Left lobe of liver (tissue), 2 donors: Measurements from ENCODE around the gene MAPKAP1. TPM values are rescaled to one million over a fixed set of nuclear protein-coding genes. Genes with fewer than 3 reads are reported as not detected.

Source experiments
- ATAC-seq: fragments of 200-7000 bp; cut with Tn5 transposase; one replicate; pipeline ENCODE4 v1.9.1; 2020; ENCODE audit warnings: mild to moderate bottlenecking, moderate library complexity
- DNase-seq: peaks from one replicate; pipeline ENCODE4 v3.0.0-alpha.2; 2020; ENCODE audit warnings: low spot score
- total RNA-seq: library from RNA; stranded (reverse); gene quantifications from one replicate; pipeline ENCODE4 v1.2.1, GENCODE V29; 2021
- donor health status: DM: no; HTN: no; CAD: no; lungs with moderate emphysema.
- donor health status: DM: no; HTN: yes; CAD: no.

Gene MAPKAP1
- total RNA-seq, 1 donor from 2014 or later = 42.4 TPM

GRCh38 chr9:125544484-125544883 is 162.5 kb downstream of the MAPKAP1 start:
- DNase-seq (no peak), ATAC-seq (no peak)

DNA sequence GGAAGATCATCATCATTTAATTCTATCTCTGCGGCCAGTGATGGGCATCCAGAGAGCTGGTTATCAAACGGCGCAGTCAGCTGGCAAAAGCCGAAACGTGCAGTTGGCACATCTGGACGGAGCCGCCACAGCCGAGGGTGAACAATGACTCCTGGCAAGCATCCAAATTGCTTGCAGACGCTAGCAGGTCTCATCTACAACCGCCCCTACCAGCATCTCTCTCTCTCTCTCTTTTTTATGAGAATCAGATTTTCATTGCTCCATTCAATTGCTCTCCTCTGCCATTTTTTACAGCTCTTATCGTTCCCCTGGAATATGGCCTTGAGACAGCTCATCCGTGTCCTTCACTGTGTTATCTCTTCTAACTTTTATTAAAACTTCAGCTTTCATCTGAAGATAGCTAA is 165.2 kb downstream of the MAPKAP1 start:
- no peak for DNase-seq
- no peak for ATAC-seq

- DNase-seq (no peak), ATAC-seq (peak; percentile 45)
These were observed 166.5 kb downstream of the MAPKAP1 start for GRCh38 chr9:125540497-125540896.

- ATAC-seq (peak; percentile 91), DNase-seq (no peak)
These were observed 168.9 kb downstream of the MAPKAP1 start for GRCh38 chr9:125538092-125538473.

DNA sequence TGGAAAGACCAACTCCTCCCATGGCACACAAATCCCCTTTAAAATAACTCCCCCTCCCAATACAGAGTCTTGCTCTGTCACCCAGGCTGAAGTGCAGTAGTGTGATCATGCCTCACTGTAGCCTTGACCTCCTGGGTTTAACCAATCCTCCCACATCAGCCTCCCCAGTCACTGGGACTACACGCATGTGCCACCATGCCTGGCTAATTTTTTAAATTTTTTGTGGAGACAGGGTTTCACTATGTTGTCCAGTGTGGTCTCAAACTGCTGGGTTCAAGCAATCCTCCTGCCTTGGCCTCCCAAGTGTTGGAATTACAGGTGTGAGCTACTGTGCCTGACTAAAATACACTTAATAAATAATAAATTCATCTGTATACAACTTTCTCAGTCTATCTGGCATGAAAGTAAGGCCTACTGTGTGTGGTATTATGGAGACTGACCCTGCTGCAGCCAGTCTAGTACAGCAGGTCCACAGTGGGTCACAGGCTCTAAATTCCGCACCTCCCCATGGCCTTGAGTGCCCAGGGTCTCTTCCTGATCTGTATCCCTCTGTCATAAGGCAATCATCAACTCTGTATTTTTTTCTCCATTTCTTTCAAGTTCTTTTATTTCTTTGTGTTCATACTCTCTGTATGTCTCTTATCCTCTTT is 169.4 kb downstream of the MAPKAP1 start:
- DNase-seq = no peak
- peak; percentile 30 for ATAC-seq

- no peak for ATAC-seq
- DNase-seq = no peak
These were observed 170.2 kb downstream of the MAPKAP1 start for GRCh38 chr9:125536776-125537175.

DNA sequence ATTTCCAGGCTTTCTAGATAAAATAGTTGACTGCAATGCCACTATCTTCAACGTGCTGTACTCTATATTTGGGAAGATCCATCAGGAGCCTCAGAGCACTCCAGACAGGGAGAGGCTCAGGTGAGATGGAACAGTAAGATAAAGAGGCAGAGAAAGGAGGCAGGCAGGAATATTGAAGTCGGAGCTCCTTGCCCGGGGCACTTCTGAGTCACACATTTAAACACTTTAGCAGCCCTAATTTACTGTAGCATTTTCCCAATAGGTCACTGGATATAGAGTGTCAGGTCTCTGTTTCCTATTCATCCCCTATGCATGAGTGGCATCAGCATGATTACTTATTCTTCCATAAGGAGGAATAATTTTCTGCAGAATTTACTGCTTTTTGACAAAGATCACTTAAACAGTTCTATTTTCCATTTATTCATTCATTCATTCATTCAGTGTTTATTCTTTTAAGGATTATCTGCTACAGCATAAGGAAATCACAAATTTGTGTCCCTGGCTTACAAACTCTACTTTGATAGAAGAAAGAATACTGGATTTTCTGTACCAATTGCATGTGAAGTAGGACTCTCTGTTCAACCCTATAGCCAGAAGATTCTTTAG is 170.7 kb downstream of the MAPKAP1 start:
- DNase-seq = no peak
- ATAC-seq = no peak

DNA sequence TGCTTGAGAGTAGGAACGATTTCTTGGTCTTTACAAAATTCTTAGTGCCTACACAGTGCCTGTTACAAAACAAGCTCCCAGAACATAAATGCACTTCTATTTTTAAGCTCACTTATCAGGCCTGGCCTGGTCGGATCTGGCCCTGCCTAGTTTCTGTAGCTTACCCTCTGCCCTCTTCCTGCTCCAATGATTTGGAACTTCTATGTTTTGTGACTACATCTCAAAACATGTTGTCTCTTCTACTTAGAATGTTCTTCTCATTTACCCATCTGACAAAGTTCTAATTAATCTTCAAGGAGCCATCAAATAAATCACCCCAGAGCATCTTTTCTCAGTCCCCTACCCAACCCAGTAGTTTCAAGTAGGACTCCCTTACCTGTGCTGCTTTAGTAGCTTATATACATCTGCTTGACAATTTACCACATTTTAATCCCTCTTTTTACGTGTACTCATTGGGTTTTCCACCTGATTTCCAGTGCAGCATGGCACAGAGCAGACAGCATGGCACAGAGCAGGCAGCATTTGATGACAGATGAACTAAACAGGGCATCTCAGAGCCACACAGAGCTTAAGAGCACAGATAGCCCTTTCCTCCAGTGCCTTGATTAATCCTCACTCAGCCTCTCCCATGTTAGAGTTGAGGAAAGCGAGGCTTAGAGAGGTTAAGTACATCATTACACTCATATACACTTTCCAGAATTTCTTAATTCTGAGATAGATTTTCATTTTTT is 171.9 kb downstream of the MAPKAP1 start:
- ATAC-seq (no peak), DNase-seq (no peak)

- DNase-seq (no peak), ATAC-seq (peak; percentile 83)
These were observed 174.0 kb downstream of the MAPKAP1 start for GRCh38 chr9:125532812-125533594.

GRCh38 chr9:125532412-125532811 is 174.6 kb downstream of the MAPKAP1 start:
- peak; percentile 42 for ATAC-seq
- DNase-seq = no peak

DNA sequence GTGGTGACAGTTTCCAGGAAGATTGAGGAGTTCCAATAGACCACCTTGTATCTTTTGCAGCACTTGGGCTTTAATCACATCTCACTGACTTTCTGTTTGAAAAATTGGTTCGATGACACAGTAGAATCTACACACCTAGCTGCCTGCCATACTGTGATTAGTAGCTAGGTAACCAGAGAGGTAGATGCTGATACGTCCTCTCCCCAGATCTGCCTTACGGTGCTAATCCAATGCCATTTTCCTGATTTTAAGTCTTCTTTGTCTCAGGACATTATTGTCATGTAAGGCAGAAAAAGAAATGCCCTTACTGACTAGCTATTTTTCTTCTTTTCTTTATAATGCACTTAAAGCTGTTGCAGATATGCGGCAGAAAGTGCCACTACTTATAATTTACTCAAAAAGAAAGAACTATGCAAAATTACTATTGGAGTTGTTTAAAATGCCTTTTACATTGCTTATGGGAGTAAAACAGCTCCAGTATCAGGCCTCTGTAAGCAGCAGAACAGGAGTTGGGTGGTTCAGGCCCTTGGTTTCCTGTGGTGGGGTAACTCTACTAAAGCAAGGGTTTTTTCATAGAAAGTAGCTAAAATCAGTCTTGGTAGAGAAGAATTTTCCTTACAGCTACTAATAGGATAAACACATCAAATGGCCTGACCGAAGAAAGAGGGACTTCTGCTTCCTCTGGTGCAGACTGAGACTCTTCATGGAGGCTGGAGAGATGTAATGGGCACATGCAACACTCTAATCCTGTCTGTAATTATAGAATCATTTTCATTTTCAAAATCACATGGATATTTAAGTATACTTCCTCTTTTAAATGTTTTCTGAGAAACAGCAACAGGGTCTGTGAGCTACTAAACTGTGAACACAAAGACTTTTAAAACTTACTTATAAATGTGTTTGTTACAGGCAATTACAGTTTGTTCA is 177.2 kb downstream of the MAPKAP1 start:
- no peak for ATAC-seq
- no peak for DNase-seq

DNA sequence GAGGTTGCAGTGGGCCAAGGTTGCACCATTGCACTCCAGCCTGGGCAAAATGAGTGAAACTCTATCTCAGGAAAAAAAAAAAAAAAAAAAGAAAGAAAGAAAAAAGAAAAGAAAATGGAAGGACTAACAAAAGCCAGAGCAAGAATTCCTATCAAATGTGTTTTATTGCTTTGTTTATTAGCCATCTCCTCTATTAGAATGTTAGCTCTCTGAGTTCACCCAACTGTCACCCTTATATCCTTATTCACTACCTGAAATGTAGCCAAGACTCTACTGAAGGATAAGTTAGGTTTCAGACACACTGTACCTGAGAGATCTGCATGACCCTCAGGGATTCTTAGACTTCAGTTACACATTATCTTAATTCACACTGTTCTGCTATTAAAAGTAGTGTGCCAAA is 177.9 kb downstream of the MAPKAP1 start:
- DNase-seq (no peak), ATAC-seq (no peak)

- DNase-seq (no peak), ATAC-seq (no peak)
These were observed 179.5 kb downstream of the MAPKAP1 start for GRCh38 chr9:125527471-125528002.

GRCh38 chr9:125525921-125526631 is 180.9 kb downstream of the MAPKAP1 start:
- DNase-seq = no peak
- ATAC-seq = no peak

DNA sequence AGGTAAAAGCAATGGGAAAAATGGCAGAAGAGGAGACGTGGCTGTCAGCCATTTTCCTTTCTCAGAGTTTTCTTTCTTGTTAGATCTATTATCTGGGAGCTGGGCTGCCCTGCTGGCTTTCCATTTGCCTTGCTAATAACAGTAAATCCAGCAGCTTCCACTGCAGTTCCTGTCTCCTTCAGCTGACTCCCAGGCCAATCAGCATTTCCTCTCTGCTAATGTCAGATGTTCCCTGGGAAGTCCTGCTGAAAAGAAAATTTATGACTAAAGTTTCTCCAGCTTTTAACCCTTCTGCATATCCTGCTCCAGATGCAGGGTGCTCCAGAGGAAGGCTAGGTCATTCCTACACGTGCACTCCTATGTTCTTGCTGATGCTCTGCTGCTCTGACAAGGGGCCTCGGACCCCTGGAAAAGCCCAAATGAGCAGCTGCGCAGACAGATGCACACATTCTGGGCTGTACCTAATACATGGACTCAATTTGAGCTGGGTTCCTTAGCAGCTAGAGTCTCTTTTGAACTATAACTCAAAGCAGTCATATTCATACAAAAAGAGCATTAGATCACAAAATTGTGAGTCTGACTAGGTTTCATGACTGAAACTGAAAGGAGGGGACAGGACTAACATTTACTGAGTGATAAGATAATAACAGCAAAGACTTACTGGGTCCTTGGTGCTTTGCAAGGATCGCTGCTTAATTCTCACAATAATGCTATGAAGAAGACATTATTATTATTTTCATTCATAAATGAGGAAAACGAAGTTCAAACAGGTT is 182.2 kb downstream of the MAPKAP1 start:
- ATAC-seq (no peak), DNase-seq (no peak)

DNA sequence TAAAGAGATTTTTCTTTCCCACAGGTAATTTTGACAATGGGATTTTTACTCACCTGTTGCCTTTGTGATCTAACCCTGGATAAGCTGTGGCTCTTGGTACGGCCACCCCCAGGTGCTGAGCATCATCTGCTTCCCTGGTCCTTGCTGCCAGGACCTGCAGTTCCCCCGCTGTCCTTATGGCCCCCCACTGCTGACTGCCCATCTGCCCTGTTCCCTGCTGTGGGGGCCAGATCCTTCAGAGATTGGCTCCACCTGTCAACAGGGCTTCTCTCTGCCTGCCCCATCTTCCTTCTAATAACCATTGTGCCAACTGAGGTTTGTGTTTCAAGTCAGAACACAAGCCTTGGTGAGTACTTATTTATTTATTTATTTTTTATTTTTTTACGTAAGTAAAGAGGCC is 183.3 kb downstream of the MAPKAP1 start:
- ATAC-seq = no peak
- DNase-seq = no peak

- DNase-seq (no peak), ATAC-seq (no peak)
These were observed 184.7 kb downstream of the MAPKAP1 start for GRCh38 chr9:125522328-125522725.

GRCh38 chr9:125521462-125522327 is 185.3 kb downstream of the MAPKAP1 start:
- no peak for DNase-seq
- peak; percentile 30 for ATAC-seq
